HL-60 (cell line): Measurements from ENCODE around the gene SNCA.

Source experiments
- CTCF ChIP-seq: IDR thresholded peaks from one replicate; pipeline ENCODE4 v1.5.1; 2011; ENCODE audit warnings: low read length, control low read depth, inconsistent platforms; ENCODE audit not compliant: insufficient read depth
- GABPA ChIP-seq: IDR thresholded peaks from 2 replicates; pipeline ENCODE4 v1.6.1; 2012; ENCODE audit warnings: low read depth
- POLR2AphosphoS5 ChIP-seq: IDR thresholded peaks from 2 replicates; pipeline ENCODE4 v1.6.1; 2012; ENCODE audit warnings: low read depth
- SPI1 ChIP-seq: IDR thresholded peaks from 2 replicates; pipeline ENCODE4 v1.6.1; 2012; ENCODE audit warnings: low read depth, mild to moderate bottlenecking, borderline replicate concordance
- TF ChIP-seq, protein P1 (sequence below): IDR thresholded peaks from 2 replicates; pipeline ENCODE4 v1.6.1; 2012; ENCODE audit warnings: low read depth; ENCODE audit not compliant: insufficient replicate concordance

DNA sequence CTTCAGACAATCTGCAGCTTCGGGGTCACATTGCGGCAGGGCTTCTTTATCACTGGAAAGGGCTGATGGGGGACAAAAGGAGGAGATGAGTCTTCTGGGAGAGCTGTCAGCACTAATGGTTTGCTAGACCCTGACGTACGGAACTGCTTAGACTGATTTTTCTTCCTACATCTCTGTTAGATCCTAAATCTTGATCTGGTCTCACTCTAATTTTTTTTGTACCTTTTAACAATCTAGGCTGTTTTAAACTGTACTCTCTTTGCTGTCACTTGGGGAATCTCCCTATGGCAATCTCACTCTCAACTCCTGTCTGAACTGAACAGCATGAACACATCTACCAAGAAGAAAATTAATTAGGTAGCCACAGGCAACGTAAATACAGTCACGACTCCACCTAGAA, 120.1 kb downstream of the SNCA start:
- TF ChIP-seq POLR2AphosphoS5 (no peak), CTCF (no peak), GABPA (no peak), SPI1 (no peak)
- TF ChIP-seq, protein P1, sequence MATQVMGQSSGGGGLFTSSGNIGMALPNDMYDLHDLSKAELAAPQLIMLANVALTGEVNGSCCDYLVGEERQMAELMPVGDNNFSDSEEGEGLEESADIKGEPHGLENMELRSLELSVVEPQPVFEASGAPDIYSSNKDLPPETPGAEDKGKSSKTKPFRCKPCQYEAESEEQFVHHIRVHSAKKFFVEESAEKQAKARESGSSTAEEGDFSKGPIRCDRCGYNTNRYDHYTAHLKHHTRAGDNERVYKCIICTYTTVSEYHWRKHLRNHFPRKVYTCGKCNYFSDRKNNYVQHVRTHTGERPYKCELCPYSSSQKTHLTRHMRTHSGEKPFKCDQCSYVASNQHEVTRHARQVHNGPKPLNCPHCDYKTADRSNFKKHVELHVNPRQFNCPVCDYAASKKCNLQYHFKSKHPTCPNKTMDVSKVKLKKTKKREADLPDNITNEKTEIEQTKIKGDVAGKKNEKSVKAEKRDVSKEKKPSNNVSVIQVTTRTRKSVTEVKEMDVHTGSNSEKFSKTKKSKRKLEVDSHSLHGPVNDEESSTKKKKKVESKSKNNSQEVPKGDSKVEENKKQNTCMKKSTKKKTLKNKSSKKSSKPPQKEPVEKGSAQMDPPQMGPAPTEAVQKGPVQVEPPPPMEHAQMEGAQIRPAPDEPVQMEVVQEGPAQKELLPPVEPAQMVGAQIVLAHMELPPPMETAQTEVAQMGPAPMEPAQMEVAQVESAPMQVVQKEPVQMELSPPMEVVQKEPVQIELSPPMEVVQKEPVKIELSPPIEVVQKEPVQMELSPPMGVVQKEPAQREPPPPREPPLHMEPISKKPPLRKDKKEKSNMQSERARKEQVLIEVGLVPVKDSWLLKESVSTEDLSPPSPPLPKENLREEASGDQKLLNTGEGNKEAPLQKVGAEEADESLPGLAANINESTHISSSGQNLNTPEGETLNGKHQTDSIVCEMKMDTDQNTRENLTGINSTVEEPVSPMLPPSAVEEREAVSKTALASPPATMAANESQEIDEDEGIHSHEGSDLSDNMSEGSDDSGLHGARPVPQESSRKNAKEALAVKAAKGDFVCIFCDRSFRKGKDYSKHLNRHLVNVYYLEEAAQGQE, result no peak
